Purkinje cell (primary cell): Measurements from ENCODE around the gene SLC39A2. TPM values are rescaled to one million over a fixed set of nuclear protein-coding genes. Genes with fewer than 3 reads are reported as not detected.

Experiments
- polyA plus RNA-seq: library from polyadenylated mRNA; unstranded; fragments of >200 nt; fragmentation: Nextera tagmentation; gene quantifications from 2 replicates; pipeline ENCODE4 v1.2.1, GENCODE V29; 2014

The SLC39A2 gene, protein sequence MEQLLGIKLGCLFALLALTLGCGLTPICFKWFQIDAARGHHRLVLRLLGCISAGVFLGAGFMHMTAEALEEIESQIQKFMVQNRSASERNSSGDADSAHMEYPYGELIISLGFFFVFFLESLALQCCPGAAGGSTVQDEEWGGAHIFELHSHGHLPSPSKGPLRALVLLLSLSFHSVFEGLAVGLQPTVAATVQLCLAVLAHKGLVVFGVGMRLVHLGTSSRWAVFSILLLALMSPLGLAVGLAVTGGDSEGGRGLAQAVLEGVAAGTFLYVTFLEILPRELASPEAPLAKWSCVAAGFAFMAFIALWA
- not detected in 2 replicates for polyA plus RNA-seq

DNA sequence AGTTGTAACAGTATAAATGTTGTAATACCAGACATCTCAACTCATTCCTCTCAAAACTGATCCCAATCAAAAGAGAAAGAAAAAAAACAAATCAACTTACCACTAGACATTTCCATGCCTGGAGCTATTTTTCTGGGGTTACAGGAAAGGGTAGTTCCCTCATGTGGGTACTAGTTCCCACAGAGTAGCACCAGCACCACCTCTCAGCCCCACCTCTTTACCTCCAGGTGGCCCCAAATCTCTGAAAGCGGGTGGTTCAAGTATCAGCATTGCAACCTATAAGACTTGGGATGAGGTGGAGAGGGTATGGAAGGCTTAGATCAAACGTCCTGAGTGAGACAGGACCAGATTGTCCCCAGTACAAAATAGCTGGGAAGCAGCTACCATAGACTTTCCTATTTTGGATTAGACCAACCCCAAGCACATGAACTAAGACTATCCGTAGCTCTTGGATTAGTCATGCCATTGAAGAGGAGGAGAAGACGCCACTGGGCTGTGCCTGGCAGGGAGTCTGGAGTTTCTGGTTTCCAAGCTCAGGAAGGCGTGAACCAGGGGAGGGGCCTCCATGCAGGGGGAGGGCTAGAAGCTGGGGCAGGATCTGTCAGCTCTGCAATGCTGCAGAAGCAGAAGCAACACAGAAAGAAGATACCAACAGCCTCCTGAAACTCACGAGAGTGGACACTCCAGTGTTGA, at the start of gene SLC39A2:
Gene SLC39A2 (plus strand): TSS at position 620 of the 693 bp plus-strand sequence. CDS start 154 bp downstream, outside the sequence.

DNA sequence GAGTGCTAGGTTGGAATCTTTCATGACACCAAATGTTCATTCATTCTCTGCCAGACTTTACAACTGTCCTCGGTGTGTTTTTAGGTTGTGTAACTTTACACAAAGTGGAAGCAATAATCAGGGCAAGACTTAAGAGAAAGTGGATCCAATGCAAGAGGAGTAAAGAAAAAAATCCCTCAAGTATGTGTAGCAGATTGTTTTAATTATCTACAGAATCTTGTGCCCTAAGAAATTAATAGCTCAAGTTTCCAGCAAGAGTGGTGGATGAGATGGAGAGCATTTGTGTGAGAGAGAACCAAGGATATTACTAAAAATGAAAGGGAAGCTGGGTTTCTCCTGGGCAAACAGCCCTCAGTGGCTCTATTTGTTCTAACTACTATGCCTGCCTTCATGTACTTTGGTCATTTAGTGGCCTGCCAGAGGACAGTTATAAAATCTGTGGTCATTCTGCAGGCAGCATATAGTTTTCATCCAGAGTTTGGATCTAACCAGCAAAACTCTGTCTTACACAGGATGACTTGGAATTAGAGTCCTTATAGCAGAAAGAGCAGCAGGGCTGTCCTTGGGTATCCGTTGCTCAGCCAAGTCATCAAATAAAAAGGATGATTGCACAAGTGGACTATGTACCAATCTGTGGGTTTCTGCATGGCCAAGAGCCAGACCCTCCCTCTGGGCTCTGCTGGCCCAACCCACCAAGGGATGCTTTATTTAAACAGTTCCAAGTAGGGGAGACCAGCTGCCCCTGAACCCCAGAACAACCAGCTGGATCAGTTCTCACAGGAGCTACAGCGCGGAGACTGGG, 44.2 kb upstream of the SLC39A2 start, which contains the start of gene RNASE2:
Gene RNASE2 (plus strand): TSS at position 752 of the 802 bp plus-strand sequence. CDS start 285 bp downstream, outside the sequence.

DNA sequence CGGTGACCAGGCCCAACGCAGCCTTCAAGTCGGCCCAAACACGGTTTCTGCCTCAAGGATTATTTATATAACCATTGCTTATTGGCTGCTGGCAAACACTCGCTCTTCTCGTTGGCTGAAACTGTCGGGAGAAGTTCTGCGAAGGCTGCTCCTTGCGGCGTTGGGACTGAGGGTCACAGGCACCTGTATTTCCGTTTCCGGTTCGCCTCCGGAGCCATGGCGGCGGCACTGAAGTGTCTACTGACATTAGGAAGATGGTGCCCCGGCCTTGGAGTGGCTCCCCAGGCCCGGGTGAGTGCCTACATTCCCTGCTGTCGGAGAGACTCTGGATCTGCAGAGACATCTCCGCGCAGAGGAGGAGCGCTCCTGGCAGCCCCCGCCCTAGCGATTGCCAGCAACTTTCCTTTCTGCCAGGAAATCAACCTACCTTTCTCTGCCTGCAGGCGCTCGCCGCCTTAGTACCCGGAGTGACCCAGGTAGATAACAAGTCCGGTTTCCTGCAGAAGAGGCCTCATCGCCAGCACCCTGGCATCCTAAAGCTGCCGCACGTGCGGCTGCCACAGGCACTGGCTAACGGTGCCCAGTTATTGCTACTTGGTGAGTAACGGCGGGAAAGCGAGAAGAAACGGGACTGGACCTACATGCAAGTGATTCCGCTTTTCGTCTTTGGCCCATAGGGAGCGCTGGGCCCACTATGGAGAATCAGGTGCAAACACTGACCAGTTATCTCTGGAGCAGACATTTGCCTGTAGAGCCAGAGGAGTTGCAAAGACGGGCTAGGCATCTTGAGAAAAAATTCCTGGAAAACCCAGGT, 9.1 kb upstream of the SLC39A2 start, which contains the start of gene METTL17:
Gene METTL17 (plus strand): TSS at position 194 of the 814 bp plus-strand sequence. CDS start 23 bp downstream, at position 217.

DNA sequence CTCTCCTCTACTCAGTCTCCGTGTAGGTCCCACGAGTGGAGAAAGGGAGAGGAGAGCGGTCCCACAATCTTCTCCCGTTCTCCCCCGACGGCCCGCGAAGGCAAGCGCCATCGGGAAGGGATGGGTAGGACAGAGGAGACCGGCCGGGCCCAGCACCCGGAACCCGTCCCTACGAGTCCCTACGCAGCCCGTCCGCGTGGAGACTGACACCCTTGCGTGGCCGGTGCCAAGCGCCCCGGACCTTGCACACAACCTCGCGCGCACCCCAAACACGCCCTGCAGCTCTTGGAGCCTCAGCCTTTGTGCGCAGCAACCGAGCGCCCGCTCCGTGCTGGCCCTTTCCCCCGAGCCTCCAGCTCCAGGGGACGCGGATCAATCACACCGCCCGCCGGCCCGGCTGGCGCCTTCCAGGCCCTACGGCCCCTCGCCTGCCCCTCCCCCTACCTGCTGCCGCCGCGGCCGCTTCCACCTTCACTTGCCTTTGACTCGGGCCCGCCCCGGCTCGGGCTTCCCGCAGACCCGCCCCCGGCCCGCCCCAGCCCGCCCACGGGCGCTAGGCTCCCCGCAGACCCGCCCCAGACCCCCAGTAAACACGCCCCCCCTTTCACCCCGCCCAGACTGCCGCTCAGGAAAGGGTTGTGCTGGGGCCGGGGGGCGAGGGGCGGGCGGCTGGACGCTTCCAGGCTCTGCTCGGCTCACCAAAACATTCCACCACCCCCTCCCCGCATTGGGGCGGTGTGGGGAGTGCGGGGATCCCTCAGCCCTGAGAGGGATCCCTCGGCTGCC, 25.7 kb downstream of the SLC39A2 start, which contains the start of gene NDRG2:
Gene NDRG2 (minus strand): TSS at position 477 of the 786 bp plus-strand sequence. CDS start 1,746 bp downstream, outside the sequence.

DNA sequence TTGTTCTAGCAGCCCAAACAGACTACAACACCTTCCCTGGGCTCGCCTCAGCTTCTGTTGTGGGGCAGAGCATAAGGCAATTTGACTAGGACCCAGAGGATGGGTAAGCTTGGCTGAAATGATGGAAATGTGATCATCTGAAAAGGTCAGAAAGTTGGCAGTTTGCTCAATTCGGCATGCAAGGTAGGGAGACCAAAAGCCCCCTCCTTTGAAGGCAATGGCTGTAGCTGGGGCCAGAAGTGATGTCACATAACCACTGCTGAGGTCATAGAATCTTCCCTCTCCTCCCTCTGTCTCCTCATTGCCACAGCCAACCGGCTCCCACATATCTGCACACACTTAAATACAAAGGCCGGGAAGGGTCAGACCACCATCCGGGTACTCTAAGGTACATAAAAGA, 30.8 kb downstream of the SLC39A2 start, which contains the start of gene TPPP2:
Gene TPPP2 (plus strand): TSS at position 301 of the 400 bp plus-strand sequence. CDS start 365 bp downstream, outside the sequence.

DNA sequence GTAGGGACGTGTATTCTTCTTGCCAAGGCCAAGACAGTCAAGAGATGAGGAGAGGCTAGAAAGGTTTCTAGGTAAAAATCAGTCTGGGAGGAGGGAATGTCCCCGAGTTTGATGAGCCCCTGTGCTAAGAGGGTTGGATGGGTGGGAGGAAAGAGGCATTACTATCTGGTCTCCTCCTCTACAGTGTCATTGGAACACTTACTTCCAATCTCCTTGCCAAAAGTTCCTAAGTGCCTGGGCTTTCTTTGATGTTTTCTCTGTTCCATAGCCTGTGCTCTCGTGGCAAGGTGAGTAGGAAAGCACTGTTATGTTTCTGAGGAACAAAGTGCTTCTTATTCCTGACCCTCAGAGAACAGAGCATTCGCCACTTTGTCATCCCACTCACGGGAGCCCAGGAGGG, 35.6 kb downstream of the SLC39A2 start, which contains the start of gene RNASE13:
Gene RNASE13 (minus strand): TSS at position 101 of the 400 bp plus-strand sequence. CDS start 519 bp downstream, outside the sequence.

DNA sequence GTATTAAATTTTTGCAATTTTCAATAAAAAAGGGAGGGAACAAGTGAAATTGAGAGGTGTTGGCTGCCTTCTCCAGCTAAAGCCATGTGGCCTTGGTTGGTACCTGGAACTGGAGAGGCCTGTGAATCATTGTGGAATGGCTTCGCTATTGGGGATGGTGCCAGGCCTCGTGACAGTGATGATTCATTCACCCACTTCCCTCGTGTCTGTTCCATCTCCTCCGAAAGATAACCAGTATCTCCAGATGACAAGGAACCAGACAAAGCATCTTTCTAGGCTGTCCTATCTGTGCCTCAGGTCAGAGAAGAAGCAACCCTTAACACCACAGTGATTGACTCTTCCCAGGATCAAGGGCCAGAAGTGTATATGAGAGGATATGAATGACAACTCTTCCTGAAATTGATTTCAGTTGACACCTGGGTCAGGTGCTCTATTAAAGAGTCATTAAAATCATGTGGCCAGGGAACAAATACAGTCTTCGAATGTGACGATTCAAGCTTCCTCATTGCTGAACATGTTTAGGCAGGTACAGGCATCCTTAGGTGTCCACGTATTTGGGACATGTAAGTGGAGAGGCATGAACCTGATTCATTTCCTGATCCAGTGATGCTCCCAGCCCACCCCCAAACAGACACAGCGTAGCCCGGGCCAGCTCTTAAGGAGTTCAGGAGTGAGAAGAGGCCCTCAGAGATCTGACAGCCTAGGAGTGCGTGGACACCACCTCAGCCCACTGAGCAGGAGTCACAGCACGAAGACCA, 42.8 kb downstream of the SLC39A2 start, which contains the start of gene RNASE7:
Gene RNASE7 (plus strand): TSS at position 687 of the 758 bp plus-strand sequence. CDS start 631 bp downstream, outside the sequence.

Other genes with a start within 250 kb of the SLC39A2 start
- gene EDDM3B, start 230.9 kb upstream of the SLC39A2 start, polyA plus RNA-seq, result not detected in 2 replicates
- gene RNASE6, start 218.0 kb upstream of the SLC39A2 start, polyA plus RNA-seq, result not detected in 2 replicates
- 10.1 and 37.8 TPM in 2 replicates for gene RNASE1, start 196.4 kb upstream of the SLC39A2 start, polyA plus RNA-seq
- 2.3 TPM in 1 of 2 replicates, not detected in the other for gene RNASE3, start 107.9 kb upstream of the SLC39A2 start, polyA plus RNA-seq
- not detected in 2 replicates for gene RNASE2, start 43.8 kb upstream of the SLC39A2 start, polyA plus RNA-seq
- gene METTL17, start 9.3 kb upstream of the SLC39A2 start, polyA plus RNA-seq, result 31.3 and 34.6 TPM in 2 replicates
- gene NDRG2, start 25.8 kb downstream of the SLC39A2 start, polyA plus RNA-seq, result 35.9 and 44.4 TPM in 2 replicates
- not detected in 2 replicates for gene TPPP2, start 30.9 kb downstream of the SLC39A2 start, polyA plus RNA-seq
- gene RNASE13, start 35.5 kb downstream of the SLC39A2 start, polyA plus RNA-seq, result not detected in 2 replicates
- not detected in 2 replicates for gene RNASE7, start 43.1 kb downstream of the SLC39A2 start, polyA plus RNA-seq
- not detected in 2 replicates for gene RNASE8, start 58.5 kb downstream of the SLC39A2 start, polyA plus RNA-seq
- 4.0 and 6.3 TPM in 2 replicates for gene ARHGEF40, start 71.0 kb downstream of the SLC39A2 start, polyA plus RNA-seq
- 3.0 and 4.5 TPM in 2 replicates for gene ZNF219, start 99.4 kb downstream of the SLC39A2 start, polyA plus RNA-seq
- 4.4 and 6.9 TPM in 2 replicates for gene TMEM253, start 101.8 kb downstream of the SLC39A2 start, polyA plus RNA-seq
- gene OR5AU1, start 156.8 kb downstream of the SLC39A2 start, polyA plus RNA-seq, result not detected in 2 replicates